ENCODE measurements around the gene TAF5L.
A peak's percentile ranks its signal among the peaks of the same experiment; 100 is the strongest.
"Not testable (repeated sequence)": the region's sequence is repeated elsewhere in the genome, so short reads cannot be mapped to it uniquely, and the experiment has no call there.

TAF5L gene

DNA sequence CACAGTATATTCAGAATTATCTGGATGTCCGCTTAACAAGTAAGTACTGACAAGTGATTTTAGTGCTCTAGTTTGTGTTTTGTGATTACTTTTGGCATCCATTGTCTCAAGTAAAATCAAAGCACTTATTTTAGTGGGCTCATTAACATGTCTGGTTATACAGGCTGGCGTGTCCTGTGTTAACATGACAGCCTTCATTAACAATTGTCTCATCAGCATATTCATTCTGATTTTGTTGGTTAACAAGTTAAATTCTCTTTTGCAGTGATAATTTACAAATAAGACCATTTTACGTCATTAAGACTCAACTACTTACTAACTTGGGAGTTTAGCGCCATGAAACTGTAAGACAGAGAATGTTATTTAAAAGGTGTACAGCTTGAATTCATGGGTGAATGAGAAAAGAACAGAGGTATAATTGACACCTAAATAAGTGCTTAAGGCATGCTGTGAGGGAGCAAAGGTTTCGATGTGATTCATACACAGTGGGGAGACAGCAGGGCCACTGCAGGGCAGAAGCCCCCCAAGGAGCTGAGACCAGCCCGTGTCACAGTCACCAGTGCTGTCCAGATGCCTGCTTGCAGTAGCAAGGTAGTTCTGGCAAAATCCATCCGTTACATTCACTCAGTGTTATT lies 22.4 kb downstream of the TAF5L start:
- no peak for DNase-seq (ENCODE audit: low spot score)

DNA sequence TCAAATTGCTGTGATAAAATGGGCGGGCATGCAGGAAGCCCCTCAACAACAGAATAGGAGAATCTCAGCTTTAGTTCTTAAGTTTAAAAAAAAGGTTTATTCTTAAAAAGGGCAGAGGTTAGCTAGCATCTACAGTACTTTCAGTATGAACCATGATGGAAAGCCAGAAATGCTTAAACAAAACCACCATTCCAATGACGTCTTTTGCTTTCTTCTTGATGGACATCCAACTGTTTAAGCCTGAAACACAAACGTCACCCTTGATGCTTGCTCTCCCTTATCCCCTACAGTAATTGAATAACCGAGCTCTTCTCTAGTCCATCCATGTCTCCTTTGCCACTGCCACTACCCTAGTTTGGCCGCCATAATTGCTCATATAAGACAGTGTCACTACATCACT lies 25.7 kb downstream of the TAF5L start:
- no peak for DNase-seq (ENCODE audit: low spot score)

- DNase-seq (ENCODE audit: low spot score) = no peak
Measured at GRCh38 chr1:229599218-229599954, 26.5 kb downstream of the TAF5L start.

- DNase-seq (ENCODE audit: low spot score) = no peak
Measured at GRCh38 chr1:229597877-229598276, 28.0 kb downstream of the TAF5L start.

DNA sequence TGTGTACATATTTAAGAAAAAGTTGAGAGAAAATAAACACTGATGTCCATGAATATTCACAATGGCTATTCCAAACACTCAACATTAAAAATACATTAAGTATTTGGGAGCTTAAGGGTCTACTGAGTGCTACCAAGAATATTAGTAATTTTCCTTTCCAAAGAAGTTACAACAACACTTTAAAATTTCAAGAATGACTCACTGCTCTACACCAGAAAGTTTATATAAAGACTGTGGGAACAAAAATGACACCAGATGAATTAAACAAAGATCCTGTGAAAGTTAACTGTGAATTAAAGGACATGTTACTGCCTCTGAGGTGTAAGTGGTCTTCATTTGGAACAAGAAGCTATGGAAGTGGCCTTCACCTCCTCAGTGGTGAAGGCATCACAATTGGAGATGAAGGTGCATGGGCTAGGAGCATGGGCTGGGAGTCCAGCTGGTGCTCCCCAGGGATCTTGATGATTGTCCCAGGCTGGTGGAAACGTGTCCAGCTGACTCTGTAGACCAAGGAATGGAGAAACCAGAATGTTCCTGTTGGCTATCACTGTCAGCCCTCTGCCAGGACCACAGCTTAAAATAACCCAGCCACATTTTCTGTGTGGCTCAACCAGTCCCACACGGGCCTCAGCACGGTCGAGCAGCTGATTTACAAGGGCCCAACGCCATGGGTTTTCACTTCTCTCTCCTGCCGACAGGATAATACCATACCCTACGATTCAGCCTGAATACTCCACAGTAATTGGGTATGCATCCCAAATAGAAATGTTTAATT lies 28.8 kb downstream of the TAF5L start:
- no peak for DNase-seq (ENCODE audit: low spot score)

- not testable (repeated sequence) for DNase-seq (ENCODE audit: low spot score)
Measured at GRCh38 chr1:229595876-229596275, 30.0 kb downstream of the TAF5L start.

DNA sequence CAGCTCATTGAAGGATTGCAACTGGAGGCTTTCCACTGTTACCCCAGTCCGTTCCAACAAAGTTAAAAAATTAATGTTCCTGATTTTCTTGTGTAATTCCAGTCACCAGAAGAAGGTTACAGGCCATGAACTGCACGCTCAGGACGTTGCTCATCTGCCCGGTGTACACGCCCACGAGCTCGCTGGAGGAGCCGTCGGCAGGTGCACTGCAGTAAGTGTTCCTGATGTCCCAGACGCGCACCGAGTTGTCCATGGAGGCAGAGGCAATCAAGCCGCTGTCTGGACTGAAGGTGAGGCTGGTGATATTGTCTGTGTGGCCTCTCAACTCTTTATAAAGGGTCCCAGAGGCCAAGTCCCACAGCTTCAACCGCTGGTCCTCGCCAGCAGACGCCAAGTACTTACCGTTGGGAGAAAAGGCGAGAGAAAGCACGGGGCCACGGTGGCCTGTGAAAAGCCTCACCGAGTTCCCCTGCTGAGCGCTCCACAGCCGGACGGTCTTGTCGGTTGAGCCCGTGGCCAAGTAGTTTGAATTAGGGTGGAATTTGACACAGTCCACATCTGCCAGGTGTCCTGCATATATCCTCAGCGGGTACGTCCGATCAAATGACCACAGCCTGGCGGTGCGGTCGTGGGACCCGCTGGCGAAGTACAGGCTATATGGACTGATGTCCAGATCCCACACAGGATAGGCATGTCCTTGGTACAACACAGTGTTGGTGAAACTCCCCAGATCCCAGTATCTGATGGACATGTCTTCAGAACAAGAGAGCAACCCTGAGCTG lies 31.5 kb downstream of the TAF5L start:
- DNase-seq (ENCODE audit: low spot score) = no peak

GRCh38 chr1:229593800-229594199 lies 32.1 kb downstream of the TAF5L start:
- DNase-seq (ENCODE audit: low spot score) = no peak

DNA sequence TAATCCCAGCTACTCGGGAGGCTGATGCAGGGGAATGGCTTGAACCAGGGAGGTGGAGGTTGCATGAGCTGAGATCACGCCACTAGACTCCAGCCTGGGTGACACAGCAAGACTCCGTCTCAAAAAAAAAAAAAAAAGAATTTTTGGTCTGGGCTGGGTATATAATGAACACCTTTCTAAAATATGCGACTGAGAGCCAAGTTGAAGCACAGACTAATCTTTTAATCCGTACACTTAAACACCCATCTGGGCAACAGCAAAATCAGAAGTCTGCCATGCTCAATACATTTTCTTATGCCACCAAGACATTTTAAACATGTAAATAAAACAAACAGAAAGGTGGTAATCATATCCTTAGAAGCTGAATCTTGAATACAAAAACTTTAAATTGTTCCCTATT lies 35.8 kb downstream of the TAF5L start:
- DNase-seq (ENCODE audit: low spot score) = no peak

- DNase-seq (ENCODE audit: low spot score) = no peak
Measured at GRCh38 chr1:229585338-229585737, 40.6 kb downstream of the TAF5L start.

GRCh38 chr1:229582715-229583114 lies 43.2 kb downstream of the TAF5L start:
- no peak for DNase-seq (ENCODE audit: low spot score)

DNA sequence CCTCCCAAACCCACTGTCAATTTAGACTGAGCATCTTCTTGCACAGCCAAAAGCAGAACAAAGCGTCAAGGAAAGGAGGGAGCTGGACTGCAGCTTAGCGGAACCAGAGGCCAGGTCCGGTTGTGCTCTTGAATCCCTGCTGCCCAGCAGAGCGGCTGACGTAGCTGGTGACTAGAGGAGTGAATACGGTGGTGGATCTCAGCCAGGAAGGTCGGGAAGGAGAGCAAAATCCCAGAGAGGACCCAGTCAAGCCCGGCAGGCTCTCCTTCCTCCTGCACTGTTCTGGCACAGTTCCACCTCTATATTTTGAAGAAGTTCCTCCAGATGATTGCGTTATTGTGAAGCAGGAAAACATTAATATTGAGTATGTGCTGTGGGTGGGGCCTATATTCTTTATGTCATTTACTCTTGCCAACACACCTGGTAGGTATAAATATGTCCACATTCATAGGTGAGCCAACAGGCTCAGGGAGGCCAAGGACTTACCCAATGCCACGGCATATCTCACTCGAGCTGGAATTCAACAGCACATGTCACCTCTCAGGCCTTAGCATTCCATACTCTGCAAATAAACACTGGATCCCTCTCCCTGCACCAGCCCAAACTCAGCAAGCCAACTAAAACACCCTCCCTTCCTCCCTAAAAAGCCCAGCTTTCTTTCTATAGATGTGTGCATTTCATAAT lies 43.8 kb downstream of the TAF5L start:
- DNase-seq (ENCODE audit: low spot score) = no peak

DNA sequence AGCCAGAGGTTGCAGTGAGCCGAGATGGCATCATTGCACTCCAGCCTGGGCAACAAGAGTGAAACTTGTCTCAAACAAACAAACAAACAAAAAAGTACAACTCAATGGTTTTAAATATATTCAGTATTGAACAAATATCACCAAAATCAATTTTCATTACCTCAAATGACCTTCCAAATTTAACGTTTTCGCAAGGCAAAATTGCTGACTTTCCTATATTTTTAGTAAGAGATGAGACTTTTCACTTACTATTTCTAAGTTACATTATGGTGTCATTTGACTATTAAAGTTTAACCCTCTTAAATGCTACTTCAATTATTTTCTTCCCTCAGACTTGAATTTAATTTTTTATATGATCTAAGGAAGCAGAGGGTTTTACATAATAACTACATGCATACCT lies 44.4 kb downstream of the TAF5L start:
- DNase-seq (ENCODE audit: low spot score) = no peak

DNA sequence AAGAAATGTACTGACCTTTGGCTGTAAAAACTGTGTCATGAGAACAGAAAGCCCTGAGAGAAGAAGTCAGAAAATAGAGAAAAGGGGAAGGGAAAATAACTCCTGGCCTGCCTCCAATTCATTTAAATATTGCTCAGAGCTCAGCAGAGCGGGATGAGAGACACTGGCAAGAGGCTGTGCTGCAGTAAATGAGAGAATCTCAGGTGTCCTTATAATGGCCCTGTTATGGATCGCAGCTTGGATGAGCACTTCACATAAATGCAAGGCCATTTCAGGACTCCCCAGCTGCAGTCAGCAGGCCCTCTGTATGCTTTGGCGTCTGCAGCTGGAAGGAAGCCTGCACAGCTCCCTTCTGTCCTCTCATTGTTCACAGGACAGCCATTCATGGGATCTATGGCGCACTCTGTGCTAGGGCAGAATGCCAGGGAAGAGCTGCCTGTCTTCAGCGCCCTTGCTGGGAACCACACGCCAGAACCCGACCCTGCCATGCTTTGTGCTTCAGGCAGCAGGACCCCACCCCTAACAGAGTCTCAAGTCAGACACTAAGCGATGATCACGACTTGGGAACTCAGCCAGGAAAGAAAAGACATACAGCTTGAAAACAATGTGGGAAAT lies 46.8 kb downstream of the TAF5L start:
- DNase-seq (ENCODE audit: low spot score) = peak; percentile 49

DNA sequence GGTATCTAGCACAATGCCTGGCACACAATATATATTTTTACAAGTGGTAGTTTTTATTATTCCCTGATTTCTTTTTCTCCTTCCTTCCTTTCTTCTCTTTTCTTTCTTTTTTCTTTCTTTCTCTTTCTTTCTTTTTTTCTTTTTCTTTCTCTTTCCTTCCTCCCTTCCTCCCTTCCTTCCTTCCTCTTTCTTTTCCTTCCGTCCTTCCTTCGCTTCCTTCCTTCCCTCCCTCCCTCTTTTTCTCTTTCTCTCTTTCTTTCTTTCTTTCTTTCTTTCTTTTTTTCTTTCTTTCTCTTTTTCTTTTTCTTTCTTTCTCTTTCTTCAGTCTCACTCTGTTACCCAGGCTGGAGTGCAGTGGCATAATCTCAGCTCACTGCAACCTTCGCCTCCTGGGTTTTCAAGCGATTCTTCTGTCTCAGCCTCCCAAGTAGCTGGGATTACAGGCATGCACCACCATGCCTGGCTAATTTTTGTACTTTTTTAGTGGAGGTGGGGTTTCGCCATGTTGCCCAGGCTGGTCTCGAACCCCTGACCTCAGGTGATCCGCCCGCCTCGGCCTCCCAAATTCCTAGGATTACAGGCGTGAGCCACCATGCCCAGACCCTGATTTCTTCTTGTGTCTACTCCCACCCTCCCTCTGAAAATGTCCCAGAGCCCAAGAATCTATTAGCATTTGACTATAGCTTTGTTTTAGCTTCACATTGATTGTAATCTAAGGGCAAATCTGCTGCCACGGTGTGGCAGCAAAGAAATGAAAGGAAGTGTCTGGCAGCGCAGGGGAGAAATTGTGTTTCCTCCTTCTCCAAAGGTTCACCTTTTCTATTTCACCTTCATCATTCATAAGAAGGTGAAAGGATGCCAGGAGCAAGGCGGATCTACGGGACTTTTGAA lies 47.5 kb downstream of the TAF5L start:
- peak; percentile 19 for DNase-seq (ENCODE audit: low spot score)

GRCh38 chr1:229574679-229575442 lies 51.1 kb downstream of the TAF5L start:
- no peak for DNase-seq (ENCODE audit: low spot score)

- no peak for DNase-seq (ENCODE audit: low spot score)
Measured at GRCh38 chr1:229572286-229572685, 53.6 kb downstream of the TAF5L start.

DNA sequence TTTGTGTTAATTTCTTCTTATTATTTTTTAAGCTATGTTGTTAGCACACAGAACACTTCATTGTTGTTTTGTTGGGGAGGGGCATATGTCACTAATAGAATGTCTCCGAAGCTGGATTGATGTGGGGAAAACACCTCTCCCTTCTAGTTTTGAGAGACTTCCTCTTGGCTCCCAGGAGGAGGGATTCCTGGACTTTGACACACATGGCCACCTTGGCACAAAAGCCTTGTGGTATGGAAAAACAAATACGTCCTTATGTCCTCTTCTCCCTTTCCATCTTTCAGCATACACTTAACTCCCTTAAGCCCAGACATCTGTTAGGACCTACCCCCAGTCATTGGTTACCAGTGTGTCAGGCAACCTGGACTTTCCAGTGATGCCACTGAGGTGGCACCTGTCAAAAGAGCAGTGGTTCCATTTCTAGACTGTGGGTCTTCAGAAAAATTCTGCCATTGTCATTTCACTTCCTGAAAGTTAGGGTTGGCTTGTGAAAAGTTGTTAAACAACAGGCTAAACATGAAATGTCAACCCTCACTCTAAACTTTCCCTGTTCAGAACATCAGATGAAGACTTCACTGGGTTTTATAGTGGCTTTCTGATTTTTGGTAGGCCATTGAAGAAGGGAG lies 54.9 kb downstream of the TAF5L start:
- no peak for DNase-seq (ENCODE audit: low spot score)

DNA sequence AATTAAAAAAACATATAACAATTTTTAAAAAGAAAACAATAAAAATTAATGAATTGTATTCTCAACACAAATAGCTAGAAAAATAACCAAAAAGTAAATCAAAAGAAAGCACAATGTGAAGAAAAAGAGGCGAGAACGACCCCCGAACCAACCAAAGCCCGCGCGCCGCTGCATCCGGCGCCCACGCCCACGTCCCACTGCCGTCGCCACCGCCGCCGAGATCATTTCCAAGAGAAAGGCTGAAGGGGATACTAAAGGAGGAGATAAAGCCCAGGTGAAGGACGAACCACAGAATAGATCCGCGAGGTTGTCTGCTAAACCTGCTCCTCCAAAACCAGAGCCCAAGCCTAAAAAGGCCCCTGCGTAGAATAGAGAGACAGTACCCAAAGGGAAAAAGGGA lies 55.6 kb downstream of the TAF5L start:
- no peak for DNase-seq (ENCODE audit: low spot score)
